ENCODE results near the gene TMEM131. TPM values are rescaled to one million over a fixed set of nuclear protein-coding genes. Genes with fewer than 3 reads are reported as not detected.

The TMEM131 gene
- polyA plus RNA-seq, 3 donors = 7.0 to 23.6 (median 8.2) TPM

GRCh38 chr2:97851172-97851571 is 144.6 kb downstream of the TMEM131 start:
- WGBS (ENCODE audit: insufficient coverage) = 92% methylated on average over 3 of the region's 5 CpGs
- intact Hi-C loops (cut with micrococcal nuclease) = no loop called here
- Histone ChIP-seq H3K79me2 (ENCODE audit: insufficient read depth, low read length) (no peaks in the 10 kb centered on the region), H3K36me3 (replicated peaks in 1 of 2; ENCODE audit: control insufficient read depth in 1 of 2, insufficient read depth in 2 of 2, low read length in 2 of 2) (peaks cover 0 to 30% of the 10 kb centered on the region in 2 donors), H3K9ac (ENCODE audit: insufficient read depth, low read length, poor library complexity, severe bottlenecking) (no peak overlapping the region), H3K4me3 (replicated peaks in 1 of 3; ENCODE audit: low read depth in 2 of 3, low read length in 3 of 3) (no peak overlapping the region), H3K4me1 (ENCODE audit: control insufficient read depth in 1 of 2, insufficient read depth in 2 of 2, low read length in 2 of 2) (no peaks in the 10 kb centered on the region), H3K27ac (ENCODE audit: low read depth in 1 of 2, low read length in 2 of 2) (no peak overlapping the region), H2AFZ (ENCODE audit: insufficient read depth, low read depth, low read length, poor library complexity, severe bottlenecking) (no peak overlapping the region), H3K9me3 (replicated peaks in 1 of 2; ENCODE audit: control insufficient read depth in 1 of 2, insufficient read depth in 1 of 2, low read length in 2 of 2) (no peaks in the 10 kb centered on the region), H3K4me2 (replicated peaks; ENCODE audit: extremely low read depth, low read length, poor library complexity, severe bottlenecking) (no peak overlapping the region), H4K20me1 (ENCODE audit: insufficient read depth, low read length) (peaks cover 77% of the 10 kb centered on the region), H3K27me3 (ENCODE audit: control insufficient read depth in 2 of 2, insufficient read depth in 2 of 2, low read length in 2 of 2) (no peaks in the 10 kb centered on the region)
- Mint-ChIP-seq H3K27me3 (ENCODE audit: low read depth in 3 of 3) (no peaks in the 10 kb centered on the region), H3K9me3 (no peaks in the 10 kb centered on the region), H3K36me3 (peaks cover 22 to 46% of the 10 kb centered on the region in 2 donors), H3K27ac (no peak overlapping the region), H3K4me1 (peaks cover 3% of the 10 kb centered on the region), H3K4me3 (no peak overlapping the region)
- DNase-seq = no peak
- no peak for TF ChIP-seq CTCF (IDR thresholded peaks at IDR 0.05)

- Mint-ChIP-seq H3K27me3 (ENCODE audit: low read depth in 3 of 3) (no peaks in the 10 kb centered on the region), H3K36me3 (peaks cover 22 to 42% of the 10 kb centered on the region in 2 donors), H3K9me3 (no peaks in the 10 kb centered on the region), H3K27ac (no peak overlapping the region), H3K4me1 (peaks cover 12% of the 10 kb centered on the region), H3K4me3 (no peak overlapping the region)
- Histone ChIP-seq H3K27ac (ENCODE audit: low read depth in 1 of 2, low read length in 2 of 2) (no peak overlapping the region), H3K9me3 (replicated peaks in 1 of 2; ENCODE audit: control insufficient read depth in 1 of 2, insufficient read depth in 1 of 2, low read length in 2 of 2) (no peaks in the 10 kb centered on the region), H2AFZ (ENCODE audit: insufficient read depth, low read depth, low read length, poor library complexity, severe bottlenecking) (no peak overlapping the region), H3K4me3 (replicated peaks in 1 of 3; ENCODE audit: low read depth in 2 of 3, low read length in 3 of 3) (no peak overlapping the region), H3K27me3 (ENCODE audit: control insufficient read depth in 2 of 2, insufficient read depth in 2 of 2, low read length in 2 of 2) (no peaks in the 10 kb centered on the region), H4K20me1 (ENCODE audit: insufficient read depth, low read length) (peaks cover 89% of the 10 kb centered on the region), H3K36me3 (replicated peaks in 1 of 2; ENCODE audit: control insufficient read depth in 1 of 2, insufficient read depth in 2 of 2, low read length in 2 of 2) (peaks cover 0 to 30% of the 10 kb centered on the region in 2 donors), H3K79me2 (ENCODE audit: insufficient read depth, low read length) (peaks cover 5% of the 10 kb centered on the region), H3K9ac (ENCODE audit: insufficient read depth, low read length, poor library complexity, severe bottlenecking) (no peak overlapping the region), H3K4me1 (ENCODE audit: control insufficient read depth in 1 of 2, insufficient read depth in 2 of 2, low read length in 2 of 2) (peaks cover 0 to 3% of the 10 kb centered on the region in 2 donors), H3K4me2 (replicated peaks; ENCODE audit: extremely low read depth, low read length, poor library complexity, severe bottlenecking) (no peak overlapping the region)
- intact Hi-C loops (cut with micrococcal nuclease) = no loop called here
- no CpG with 5 or more reads among the region's 3 CpGs for WGBS (ENCODE audit: insufficient coverage)
- no peak for DNase-seq
- no peak for TF ChIP-seq CTCF (IDR thresholded peaks at IDR 0.05)
Measured at GRCh38 chr2:97849881-97850528, 145.7 kb downstream of the TMEM131 start.
